ENCODE results near the gene KRTAP10-12.

KRTAP10-12 gene

DNA sequence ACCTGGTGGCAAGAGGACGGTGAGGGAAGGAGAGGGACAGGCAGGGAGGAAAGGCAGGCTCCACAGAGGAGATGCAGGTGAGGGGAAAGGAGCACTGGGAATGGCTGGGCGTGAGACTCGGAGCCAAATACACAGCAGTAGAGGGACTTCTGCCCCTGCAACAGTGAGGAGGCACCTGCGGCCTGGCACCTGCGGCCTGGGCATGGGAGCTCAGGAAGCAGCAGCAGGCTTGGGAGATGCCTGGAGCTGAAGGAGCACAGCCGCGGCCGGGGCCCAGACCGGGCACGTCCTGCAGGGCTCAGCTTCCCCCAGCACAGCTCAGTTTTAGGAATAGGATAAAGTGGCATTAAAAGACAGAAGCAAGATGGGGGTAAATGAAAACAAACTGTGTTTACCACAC, 35.3 kb downstream of the KRTAP10-12 start:
- no peak for DNase-seq

DNA sequence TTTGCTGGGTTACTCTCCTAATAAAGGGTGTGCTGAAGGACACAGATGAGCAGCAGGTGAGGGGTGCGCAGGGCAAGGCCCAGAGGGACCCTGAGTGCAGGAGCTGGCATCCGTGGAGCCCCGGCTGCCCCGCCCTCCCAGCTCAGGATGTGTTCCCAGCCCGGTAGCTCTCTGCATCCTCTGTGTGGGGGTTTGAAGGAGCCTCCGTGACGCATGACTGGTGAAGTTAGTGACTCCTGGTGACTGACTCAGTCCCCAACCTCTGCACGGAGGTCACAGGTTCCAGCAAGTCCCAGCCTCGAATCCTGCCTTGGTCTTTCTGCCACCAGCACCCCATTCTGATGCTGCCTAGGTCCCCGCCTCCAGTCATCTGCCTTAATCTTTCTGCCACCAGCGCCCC, 36.0 kb downstream of the KRTAP10-12 start:
- DNase-seq, result no peak

DNA sequence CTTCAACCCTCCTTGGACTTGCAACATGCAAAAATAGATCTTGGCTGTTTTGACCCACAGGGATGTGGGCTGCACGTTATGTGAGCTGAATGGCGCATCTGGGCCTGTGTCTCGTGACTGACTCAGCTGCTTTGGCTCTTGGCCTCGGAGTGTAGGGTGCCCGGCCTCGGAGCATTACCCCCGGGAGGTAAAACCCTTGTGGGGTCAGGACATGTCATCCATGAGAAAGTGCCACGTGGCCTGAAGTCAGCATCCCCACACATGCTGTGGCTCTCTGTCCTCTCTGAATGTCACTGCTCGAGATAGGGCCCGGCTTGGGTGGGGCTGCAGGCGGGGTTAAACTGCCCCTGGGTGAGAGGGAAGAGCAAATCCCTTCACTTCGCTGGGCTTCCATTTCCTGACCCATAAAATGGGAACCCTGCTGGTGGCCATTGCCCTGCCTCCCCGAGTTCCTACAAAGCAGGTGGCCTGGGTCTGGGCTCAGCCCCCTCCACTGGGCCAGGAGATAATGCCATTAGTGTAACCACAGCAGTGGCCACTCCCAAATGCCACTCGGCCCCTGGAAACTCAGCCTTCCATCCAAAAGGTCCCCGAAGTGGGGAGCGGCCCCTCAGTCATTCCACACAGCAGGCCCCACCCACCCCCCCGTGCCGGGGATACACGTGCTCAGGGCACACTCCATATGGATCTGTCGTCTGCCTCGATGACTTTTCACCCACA, 37.2 kb downstream of the KRTAP10-12 start:
- DNase-seq, result no peak

DNA sequence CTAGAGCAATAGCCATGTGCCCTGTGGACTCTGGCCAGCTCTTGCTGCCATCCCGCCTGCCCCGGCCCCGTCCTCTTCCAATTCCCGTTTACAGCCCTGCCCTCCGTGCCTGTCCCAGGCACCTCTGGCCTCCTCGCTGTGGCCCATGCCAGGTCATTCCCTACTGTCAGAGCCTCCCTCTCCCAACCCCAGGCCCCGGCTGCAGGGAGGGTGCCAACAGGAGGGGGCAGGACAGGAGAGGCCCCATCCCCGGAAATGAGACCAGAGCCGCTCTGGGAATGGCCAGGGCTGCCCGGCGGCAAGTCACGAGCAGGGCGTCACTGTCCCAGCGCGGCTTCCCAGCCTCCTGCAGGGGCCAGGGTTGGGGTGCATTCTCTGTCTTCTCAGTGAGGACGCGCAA, 37.9 kb downstream of the KRTAP10-12 start:
- DNase-seq, result no peak

DNA sequence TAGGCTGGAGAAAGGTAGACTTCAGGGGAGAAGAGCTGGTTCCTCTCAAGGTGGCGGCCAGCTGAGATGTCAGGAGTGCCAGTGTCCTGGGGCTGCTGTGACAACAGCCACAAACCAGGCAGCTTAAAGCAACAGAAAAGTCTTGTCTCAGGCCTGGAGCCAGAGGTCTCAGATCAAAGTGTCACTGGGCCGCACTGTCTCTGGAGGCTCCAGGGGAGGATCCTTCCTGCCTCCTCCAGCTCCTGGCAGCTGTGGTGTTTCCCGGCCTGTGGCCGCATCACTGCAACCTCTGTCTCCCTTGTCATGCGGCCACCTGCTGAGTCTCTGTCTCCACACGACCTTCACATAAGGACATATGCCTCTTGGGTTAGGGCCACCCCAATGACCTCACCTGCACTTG, 38.8 kb downstream of the KRTAP10-12 start:
- no peak for DNase-seq

DNA sequence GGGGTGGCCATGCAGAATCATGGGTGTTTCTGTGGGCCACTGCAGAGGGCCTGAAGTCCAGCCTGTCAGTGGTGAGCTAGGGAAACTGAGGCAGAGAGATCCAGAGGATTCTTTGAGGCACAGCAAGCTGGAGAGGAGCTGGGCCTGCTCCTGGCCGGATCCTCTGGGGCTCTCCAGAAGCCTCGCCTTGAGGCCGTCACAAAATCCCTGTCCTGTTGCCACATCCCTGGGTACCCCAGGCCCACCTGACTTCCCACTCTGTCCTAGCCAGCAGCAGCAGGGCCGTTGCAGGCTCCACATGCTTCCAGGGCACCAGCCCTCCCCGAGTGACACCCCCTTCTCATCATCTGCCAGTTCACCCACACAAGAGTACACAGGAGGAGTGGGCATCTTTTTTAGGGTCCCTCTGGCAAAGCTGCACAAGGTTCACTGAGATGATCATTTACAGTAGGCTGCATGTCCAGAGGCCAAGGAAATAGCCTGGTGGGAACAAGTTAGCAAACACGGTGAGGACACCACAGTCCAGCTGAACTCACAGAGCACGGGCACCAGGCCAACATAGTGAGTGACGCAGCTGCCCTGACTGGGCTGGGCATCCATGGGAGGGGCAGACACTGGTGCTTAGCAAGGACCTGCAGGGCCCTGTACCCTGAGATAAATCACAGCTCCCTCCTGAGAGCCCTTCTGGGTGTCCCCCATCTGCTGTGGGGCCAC, 39.5 kb downstream of the KRTAP10-12 start:
- DNase-seq, result no peak

DNA sequence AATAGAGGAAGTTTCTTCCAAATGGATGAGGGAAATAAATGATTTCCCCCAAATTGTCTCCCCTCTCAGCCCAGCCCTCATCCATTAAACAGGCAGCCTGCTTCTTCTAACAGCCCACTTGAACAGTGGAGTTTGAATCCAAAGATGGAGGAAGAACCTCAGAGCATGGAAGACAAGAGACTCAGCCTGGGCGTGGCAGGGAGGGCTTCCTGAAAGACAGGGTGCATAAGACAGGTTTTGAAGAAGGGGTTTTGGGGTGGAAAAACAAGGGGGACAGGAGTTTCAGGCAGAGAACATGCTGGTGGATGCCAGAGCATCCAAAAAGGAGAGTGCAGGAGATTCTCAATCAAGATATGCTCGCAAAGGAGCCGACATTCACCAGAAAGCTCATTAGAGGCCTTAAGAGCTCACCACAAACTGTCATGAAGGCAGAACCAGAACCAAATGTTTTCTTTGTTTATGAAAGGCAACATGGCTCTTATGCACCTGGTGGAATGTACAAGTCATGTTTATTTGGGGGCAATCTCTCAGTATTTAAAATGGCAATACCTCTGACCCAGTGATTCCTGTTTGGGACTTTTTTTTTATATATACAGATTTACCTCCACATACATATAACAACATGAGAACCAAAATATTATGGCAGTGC, 40.9 kb downstream of the KRTAP10-12 start:
- DNase-seq, result no peak

DNA sequence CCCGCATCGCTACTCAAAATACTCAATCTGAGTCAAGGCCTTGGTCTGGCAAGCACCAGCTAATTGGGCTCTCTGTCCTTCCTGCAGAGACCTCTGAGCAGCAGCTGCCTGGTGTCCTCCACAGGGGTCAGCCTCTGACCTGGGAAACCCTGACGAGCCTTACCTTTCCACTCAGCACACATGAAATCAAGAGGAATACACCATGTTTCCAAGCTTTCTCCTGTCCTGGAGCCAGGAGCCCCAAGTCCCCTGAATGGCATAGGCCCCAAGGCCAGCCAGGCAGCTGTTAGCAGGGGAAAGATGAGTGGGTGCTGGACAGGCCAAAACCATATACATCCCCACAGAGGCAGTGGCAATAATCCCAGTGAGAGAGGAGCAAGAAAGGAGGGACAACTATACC, 41.6 kb downstream of the KRTAP10-12 start:
- no peak for DNase-seq

DNA sequence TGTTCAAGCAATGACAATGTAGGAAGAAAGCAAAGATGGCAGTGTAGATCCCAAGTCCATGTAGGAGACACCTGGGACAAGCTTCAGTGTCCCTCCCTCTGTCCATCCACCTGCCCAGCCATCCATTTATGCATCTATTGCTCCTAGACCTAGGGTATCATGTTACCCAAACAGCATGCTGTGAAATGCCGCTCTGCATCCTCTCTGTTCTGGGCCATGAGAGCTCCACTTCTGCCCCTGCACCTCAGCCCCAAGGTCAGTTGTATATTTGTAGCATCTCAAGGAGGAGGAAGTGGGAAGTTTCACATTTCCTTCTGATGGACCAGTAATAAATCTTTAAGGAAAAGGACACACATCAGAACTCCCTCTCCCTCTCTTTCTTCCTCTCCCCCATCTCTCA, 42.3 kb downstream of the KRTAP10-12 start:
- DNase-seq, result no peak

DNA sequence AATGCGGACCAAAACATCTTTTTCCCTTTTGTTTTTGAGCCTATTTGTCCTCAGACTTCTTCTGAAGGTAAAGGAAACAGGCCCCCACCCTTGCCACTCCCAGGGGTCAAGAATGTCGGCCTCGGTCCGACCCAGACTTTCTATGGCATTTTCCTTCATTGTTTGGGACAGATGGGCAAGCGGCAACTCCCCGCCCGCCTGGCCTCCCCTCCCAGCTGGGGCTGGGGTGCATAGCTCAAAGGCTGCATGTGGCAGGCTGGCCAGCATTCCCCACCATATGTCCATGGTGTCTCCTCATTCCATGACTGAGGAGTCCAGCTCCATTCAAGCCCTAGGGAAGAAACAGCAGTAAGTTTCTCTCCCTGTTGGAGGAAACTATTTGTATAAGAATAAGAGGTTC, 43.8 kb downstream of the KRTAP10-12 start:
- no peak for DNase-seq

DNA sequence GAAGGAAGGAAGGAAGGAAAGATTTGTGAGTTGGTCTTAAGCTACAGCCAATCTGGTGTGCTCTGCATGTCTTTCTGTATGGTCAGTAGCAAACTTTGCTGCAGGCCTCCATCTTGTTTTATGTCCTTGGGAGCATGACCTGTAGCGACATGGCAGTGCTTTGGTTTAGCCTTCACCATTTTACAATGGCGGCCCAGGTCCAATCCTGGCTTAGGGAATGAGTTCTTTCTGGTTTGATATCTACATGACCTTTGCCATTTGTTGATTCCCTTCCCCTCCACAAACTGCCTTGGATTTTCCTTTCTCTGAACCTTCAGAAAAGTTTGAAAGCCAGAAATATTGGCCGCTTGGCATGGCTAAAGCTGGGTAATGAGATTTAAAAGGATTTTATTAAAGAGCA, 44.9 kb downstream of the KRTAP10-12 start:
- no peak for DNase-seq

DNA sequence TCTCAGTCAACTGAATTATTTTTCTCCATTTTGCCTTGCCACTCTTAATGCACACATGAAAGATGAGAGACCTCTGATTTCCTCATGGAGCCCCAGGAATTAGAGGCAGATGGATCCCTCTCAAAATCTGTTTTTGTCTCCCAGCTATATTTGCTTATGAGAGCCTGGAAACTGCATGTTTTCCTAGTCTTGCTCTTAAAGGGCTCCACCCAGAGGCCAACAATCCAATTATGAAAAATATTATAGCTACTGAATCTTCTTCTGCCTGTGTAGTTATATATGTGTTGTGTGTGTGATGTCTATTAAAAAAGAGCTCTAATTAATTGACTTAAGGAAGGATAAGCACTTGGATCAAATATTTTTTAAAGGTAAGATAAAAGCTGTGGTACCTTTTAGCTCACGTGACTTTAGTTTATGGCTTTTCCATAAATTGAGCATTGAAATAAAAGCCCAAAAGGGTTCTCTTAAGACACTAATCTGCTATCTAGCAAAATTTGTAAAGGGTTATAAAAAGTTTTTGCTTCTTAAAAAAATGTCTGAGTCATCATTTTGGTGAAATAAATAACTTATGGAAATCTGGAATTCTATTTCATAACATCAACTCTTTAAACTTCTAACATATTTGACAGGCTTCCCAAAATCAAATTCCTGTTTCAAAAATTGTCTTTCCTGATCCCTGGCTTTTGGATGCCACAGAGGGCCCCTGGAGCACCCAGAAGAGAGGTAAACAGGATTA, 45.6 kb downstream of the KRTAP10-12 start:
- no peak for DNase-seq

Data from hypothalamus (tissue), 51 donors.